A673 (cell line): Measurements from ENCODE around the gene PHB1.

Source experiments
- CTCF ChIP-seq: fragments of 300-800, 200-600 bp; sonication (generic); conservative IDR thresholded peaks from 2 replicates; pipeline ENCODE4 v1.5.1; 2017; ENCODE audit warnings: low read depth, mild to moderate bottlenecking, antibody characterized with exemption, low read length, moderate library complexity, mixed read lengths
- EZH2 ChIP-seq: fragments of 200-600 bp; sonication (generic); IDR thresholded peaks from 2 replicates; pipeline ENCODE4 v1.6.1; 2017; ENCODE audit warnings: borderline replicate concordance, low read depth, mild to moderate bottlenecking, mixed read lengths, antibody characterized with exemption, low read length; ENCODE audit not compliant: poor library complexity, severe bottlenecking

GRCh38 chr17:49358641-49359247 lies 55.9 kb downstream of the PHB1 start:
- no peak for TF ChIP-seq CTCF
- TF ChIP-seq EZH2: no peak
